Stimulated activated CD4-positive, alpha-beta T cell treated with anti-CD3 and anti-CD28 coated beads, TNF-alpha, amount 100 ng/mL, for 1 hour (primary cell): ENCODE data around the gene PKP1.

ENCODE experiments used
- DNase-seq, 3 donors: peaks; one replicate each; pipeline ENCODE4 v3.0.0-alpha.2; 2020; ENCODE audit warnings: low read depth in 3 of 3, low spot score in 1 of 3

Gene PKP1

DNA sequence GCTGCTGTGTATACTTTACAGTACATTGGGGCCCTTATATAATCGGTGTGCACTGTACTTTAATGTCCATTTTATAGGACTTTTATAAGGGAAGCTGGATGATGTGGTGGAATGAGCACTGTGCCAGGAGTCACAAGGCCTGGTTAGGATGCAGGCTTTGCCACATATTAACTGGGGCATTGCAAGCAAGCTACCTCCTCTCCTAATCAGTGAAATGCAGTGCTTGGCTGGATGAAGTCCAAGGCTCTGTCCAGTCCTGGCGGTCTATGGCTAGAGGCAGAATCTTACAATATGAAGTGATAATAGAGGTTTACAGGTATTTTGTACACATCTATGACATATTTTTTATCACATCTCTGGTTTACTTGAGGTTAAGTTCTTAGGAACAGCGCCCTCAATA, 1.7 kb upstream of the PKP1 start:
- DNase-seq, result no peak

DNA sequence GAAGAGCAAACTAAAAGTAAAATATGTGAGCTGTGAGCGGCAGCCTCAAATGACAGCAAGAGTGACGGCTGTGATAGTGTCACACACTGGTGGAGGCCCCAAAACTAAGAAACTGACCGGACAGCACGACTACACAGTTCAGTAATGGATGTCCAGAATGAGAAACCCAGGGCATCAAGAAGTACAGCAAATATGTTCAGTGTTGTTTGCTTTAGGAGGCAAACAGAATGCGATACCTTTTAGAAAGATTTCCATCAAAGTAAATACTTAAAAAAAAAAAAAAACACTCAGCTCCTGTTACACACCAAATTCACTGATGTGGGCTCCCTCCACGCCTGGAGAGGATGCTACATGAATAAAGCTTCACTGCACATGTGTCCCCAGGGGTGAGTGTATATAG, 1.1 kb upstream of the PKP1 start:
- DNase-seq, result no peak

DNA sequence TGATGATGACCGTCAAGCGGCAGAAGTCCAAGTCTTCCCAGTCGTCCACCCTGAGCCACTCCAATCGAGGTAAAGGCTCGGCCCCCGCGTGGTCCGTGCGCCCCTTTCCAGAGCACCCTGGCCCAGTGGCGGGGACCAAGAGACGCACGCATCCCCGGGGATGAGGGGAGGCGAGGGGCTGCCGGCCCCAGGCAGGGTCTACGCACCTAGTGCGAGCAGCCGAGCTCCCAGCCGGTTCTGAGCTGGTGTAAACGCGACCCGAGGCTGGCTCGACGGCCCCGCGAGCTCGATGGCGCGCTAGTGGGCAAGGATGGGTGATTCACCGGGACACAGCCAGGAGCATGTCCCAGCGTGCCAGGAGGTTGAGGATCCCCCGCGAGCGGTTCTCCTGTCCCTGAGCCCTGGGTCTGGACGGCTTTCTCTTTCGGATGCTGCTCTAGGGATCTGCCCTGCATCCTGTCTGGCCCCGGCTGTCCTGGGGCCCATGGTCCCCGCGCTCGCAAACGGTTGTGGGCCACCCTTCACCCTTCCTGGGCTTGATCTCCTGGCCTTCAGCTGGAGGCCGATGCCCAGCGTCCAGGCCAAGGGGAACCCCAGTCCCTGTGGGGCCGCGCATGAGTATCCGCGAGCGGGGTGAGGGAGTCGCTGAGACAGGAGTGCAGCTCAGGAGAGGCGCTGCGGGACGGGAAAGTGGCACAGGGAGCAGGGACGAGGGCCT, 689 bp downstream of the PKP1 start:
- no peak for DNase-seq

DNA sequence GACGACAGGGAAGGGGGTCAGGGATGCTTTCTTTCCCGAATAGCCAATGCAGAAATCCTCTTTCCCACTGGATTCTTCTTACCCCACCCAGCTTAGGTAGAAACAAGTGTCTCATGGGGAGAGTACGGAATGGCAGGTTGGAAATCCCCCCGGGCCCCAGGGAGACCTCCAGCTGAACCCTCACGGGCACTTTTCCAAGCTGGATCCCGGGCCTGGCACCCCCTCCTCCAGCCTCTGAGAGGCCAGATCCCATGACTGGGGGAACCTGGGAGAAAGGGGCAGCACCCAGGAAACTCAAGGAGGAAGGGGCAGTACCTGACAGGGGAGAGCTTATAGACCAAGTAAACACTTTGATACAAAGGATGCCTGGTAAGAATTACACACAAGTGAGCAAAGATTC, 1.3 kb downstream of the PKP1 start:
- DNase-seq, result no peak

DNA sequence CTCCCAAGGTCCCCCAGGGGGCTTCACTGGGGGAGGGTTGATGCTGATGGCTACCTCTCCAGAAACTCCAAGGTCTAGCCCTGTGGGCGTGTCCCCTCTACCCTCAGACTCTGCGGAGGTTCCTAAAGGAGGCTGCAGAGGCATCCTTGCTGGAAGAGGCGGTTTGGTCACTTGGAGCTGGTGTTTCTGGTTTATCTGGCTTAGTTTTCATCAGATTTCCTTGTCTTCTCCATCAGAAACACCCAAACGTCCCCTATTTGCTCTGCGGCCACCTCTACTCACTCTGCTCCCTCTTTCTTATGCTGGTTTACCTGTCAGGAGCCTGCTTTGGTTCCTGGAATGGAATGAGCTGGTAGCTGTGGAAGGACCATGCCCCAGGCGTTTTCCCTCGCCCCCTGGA, 2.5 kb downstream of the PKP1 start:
- DNase-seq, result no peak

DNA sequence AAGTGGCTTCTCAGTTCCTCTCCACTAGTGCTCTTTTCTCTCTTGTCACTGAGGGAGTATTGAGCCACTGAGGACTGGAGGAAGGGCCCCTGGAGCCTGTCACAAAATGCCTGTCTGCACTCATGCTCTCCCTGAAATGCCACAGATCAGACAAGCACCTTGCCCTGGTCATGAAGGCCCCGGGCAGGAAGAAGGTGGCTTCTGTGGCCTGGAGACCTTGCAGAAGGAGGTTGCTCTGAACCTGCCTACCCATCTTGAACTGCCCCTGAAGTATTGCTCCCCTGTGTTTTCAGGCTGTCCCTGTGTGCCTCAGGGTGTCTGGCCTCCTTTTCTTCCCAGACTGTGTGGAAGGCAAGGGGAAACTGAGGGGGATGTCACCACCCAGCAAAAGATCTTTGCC, 3.1 kb downstream of the PKP1 start:
- no peak for DNase-seq

DNA sequence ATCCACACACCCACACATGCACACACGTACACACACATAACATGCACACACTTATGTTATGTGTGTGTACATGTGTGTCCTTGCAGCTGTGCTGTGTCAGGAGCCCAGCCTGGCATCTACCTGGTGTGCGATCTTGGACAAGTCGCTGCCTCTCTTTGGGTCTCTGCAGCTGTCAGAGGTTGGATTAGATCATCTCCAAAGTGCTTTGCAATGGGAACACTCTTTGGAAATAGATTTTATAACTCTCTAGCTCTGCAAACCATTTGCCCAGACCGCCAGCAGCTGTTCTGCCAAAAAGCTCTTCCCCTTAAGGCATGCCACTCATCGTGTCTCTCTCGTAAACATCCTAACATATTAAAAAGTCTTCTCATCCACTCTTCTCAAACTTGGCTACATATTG, 4.7 kb downstream of the PKP1 start:
- no peak for DNase-seq

DNA sequence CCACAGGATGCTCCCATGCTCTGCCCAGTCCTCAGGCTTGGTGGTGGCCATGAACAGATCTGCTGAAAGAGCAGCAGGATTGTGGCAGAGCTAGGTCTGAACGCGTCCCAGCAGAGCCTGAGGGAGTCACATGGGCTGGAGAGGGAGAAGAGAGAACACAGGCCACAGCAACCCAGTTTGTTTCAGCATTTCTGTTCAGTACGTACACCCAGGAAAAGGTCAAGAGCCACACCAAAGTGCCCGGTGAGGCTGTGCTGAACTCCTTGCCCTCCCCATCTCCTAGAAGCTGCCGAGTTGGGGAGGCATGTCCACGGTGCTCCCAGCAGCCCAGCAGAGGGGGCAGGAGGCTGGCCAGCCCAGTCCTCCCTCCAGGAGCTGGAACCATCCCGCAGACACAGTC, 5.5 kb downstream of the PKP1 start:
- DNase-seq, result no peak

DNA sequence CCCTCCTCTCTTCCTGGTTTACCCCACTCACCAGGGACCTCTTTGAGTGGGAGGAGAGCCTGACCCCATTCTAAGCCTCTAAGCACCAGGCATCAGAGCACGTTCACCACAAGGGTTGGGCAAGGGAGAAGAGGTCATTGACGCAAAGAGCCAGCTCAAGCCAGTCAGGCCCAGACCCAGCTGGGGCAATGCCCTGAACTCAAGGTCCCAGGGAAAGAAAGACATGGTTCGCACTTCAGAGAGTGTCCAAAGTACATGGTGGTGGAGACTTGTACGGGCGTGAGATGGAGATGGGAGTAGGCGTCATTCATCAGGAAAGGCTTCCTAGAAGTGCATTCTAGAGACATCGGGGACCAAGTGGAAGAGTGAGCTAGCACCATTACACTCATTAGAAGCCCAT, 7.2 kb downstream of the PKP1 start:
- DNase-seq, result no peak

DNA sequence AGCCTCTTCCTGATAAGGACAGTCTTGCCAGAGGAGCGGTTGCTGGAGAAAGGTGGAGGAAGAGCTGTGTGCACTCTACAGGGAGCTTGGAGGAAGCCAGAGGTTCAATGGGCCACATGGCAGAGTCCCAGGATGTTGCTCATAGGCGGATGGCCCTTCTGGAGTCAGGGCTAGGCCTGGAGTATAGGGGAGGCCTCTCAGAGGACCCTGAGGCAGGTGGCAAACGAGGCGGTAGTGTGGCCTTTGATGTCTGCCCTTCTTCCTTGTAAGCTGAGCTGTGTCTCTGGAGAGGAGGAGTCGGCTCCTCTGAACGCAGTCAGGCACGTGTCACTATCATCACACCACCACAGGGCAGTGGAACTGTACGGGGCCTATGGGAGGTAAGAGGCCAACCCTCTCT, 8.6 kb downstream of the PKP1 start:
- DNase-seq, result no peak

DNA sequence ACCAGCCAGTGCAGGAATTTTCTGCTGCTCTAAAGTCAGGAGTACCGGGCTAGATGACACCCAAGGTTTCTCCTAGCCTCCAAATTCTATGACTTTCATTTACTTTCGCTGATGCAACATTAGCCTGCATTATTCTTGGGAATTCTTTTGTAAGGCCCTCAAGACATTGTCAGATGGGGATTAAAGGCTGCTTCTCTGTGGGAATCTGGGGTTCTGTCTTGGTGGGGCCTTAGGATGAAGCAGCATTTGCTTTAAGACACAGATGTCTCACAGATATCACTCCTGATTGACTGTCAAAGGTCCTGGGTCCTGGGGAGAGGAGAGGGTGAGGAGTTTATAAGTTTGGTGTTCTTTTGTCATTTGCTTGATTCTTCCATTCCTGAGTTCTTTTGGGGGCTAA, 11.6 kb downstream of the PKP1 start:
- DNase-seq, result no peak

DNA sequence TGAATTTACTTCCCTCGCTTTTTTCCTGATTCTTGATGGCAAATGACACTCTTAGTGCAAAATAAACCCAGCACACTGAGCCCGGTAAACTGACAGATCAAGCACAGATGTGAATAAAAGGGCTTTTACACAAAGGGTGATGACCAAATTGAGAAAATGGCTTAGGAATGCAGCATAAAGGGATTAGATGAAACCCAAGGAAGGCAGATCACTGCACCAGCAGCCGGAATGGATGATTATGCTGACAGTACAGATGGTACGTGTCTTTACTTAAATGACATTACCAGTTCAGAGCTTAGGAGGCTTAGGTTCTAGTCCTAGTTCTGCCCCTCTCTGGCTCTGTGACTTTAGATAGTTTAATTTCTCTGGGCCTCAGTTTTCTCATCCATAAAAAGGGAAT, 12.0 kb downstream of the PKP1 start:
- no peak for DNase-seq

DNA sequence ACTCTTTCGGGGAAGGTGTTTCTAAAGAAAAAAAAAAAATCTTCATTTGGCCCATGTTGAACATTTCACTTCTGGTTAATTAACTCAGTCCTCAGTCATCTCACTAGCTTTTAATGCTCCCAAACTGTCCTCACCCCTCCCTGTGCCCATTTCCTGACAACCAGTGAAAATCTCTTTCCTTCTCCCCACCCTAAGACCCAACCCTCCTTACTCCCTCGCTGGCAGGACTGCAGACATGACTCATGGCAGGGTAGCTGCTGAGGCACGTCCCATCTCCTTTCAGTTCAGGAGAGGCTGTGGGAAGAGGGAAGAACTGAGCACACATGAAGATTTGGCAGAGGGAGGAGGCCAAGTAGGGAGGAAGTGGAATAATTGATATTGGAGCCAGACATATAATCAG, 12.6 kb downstream of the PKP1 start:
- no peak for DNase-seq

DNA sequence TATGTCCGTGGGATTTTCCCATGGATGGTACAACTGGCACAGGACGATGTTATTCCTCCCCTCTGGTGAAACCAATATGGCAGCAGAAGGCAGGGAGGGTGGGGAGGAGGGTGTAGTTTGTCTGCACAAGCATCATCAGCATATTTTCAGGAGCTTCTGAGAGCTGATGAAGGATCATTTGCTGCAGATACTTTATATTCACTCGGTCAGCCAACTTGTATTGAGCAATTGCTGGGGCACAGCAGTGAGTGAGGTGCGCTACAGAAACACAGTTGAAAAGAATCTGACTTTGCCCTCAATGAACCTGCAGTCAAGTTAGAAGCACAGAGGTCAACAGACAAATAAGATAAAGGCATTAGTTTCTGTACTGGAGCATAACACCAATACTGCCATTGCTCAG, 13.0 kb downstream of the PKP1 start:
- no peak for DNase-seq

DNA sequence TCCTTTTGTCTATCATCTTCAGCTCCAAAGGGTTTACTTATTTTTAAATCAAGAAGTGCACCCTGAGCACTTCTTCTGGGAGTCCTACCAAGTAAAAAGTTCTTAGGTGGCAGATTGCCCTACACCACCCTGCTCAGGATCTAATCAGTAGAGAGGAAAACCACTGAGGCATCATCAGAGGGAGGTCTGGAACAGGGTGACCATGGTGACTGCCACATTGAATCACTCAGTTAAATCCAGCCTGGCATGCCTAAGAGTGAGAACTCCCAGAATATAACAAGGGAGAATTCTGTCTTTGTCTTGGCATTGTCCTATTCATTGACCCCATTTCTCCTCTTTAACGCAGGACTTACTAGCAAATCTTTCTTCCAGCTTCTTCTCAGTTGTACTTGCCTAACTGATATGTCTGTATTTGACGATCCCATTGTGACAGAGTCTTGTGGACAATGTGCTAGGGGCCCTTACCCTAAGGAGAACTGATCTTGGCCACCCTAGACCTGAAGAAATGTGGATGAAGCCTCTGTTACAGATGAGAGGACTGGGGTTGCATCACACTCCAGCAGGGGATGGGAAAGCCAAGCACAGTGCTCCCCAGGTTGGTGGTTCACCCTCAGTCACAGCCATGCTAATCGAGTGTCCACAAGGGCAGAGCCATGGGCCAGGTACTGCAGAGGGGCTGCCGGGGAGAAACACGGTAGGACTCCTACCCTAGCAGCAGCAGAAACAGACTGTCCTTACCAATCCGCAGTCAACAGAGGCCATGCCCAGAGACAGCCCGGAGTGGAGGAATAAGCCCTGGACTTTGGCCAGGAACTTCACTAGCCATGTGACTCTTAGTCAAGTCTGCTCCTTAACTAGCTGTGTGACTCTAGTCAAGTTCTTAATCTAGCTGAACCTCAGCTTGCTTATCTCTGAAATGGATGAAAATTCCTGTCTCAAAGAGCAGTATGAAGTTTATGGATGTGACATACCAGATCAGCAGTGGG, 15.4 kb downstream of the PKP1 start:
- DNase-seq, result no peak

DNA sequence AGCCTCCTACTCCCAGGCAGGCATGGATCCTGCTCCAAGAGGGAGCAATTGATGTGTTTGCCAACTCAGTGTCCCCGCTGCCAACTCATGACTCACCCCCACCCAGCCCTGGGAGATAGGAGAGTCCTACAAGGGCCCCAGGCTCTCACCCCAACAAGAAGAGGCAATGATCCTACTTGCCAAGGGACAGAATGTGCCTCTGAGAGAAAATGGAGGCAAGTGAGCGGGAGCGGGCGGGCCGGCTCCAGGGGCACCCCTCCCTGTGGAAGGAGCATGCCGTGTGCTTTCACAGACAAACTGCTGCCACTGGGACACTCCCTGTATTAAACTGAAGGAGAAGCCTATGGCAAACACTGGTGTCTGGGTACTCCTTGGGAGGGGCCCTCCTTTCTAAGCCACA, 16.7 kb downstream of the PKP1 start:
- DNase-seq, result no peak

DNA sequence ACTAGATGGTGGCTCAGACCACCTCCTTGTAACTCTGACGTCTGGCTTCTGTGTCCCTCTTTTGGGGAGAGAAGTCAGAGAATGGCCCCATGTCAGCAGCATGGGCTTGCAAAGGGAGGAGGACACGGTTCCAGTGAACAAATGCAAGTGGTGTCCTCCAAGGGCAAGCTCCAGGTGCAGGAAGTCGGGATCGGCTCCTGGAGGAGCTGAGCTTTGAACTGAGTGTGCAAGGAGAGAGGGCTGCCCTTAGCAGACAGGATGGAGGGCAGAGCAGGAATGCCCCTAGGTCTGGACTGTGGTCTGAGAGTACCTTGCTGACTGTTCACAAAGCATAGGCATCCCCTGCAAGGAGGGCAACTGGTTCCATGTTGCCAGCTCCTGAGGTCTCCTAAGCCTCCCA, 17.3 kb downstream of the PKP1 start:
- DNase-seq, result no peak

DNA sequence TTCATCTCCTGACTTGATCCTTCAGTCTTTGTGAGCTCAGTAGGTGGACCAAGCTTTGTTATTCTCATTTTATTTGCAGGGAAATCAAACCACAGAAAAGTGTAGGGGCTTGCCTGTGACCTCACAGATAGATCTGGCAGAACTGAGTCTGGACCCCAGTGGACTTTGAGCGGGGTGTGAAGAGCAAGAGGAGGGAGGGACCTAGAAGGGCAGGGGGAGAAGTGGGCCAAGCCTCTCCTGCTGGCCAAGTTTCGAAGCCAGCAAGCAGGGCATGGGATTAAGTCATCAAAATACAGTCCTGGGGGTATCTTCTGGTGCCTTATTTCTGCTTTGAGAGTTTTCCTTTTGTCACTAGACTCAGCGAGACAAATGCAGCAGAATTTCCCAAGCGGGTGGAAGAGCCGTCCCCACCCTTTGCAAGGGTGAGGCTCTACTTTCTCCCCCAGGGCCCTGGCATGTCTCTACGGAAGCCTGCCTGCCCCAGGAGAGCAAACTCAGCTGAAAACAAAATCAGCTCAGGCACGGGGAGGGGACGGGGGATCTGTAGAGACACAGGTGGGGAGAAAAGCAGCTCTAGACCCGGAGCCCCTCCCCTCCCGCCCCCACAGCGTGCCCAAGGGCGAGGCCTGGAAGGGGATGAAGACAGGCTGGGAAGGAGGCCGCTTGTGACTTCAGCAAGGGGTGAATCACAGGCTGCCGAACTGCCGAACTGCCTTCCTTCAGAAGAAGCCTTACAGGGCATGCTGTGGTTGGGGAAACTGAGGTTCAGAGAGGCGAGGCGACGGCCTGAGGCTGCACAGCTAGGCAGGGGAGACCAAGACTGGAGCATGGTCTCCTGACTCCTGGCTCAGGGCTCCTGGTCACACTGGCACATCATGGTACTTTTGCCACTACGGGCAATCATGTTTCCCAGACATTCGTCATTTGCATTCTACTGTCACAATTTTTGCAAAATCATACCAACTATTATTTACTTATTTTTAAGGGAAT, 19.2 kb downstream of the PKP1 start:
- DNase-seq, result no peak

DNA sequence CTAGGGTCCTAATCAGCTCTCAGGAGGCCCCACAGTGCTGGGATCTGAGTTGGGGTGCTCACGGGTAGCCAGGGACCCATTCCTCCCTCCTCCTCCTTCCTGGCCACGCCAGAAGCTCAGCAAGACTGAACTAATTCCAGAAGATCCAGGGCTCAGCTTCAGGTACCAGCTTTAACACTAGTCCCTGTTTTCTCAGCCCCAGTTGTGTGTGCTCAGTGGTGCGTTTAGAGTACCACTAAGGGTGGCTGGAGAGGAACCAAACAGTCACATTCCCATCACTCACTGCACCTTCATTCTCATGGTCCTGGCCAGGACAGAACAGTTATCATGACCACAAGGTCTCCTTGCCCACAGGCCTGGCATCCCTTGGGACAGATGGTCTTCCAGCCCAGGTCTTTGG, 20.8 kb downstream of the PKP1 start:
- DNase-seq, result no peak

DNA sequence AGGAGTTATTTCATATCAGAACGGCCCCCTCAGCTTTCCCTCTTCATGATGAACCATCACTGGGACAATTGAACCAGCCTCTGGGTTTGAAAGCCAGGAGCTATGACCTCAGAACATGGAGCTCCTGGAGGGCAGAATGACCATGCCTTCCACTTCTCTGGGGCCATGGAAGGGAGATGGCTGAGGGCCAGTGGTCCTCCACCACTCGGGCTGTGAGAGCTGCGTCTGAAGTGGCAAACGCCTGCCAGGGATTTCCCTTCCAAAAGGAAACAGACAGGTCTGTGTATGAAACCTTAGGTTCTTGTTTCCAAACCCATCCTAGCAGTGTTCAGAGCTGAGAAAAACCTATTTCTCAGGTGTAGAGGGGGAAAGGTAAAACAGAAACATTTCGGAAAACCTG, 22.5 kb downstream of the PKP1 start:
- no peak for DNase-seq

DNA sequence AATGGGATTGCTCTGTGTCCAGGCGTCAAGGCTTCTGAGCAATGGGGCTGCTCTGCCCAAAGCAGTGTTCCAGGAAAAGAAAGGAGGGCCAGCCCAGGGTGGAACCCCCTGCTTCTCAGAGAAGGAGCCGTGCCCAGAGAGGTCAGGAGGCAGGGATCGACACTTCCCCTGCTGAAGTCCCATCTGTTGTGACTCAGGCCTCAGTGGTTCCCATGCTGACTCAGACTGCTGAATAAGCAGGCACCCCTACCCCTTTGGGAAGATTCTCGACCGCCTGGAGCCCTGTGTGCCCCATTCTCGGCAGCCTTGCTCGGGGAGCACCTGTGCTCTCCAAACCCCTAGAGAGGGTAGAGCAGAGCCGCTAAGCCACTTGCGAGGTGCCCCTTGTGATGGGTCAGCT, 23.9 kb downstream of the PKP1 start:
- DNase-seq, result no peak
